Left renal cortex interstitium (tissue), 4 donors: ENCODE results near the gene SLC30A3. TPM values are rescaled to one million over a fixed set of nuclear protein-coding genes. Genes with fewer than 3 reads are reported as not detected.
A peak's percentile ranks its signal among the peaks of the same experiment; 100 is the strongest.
"Not testable (repeated sequence)": the region's sequence is repeated elsewhere in the genome, so short reads cannot be mapped to it uniquely, and the experiment has no call there.

Source experiments
- DNase-seq, 4 donors: peaks; one replicate each; pipeline ENCODE4 v3.0.0-alpha.2; 2013; ENCODE audit warnings: low read depth in 4 of 4, low spot score in 2 of 4, missing footprints in 1 of 4
- polyA plus RNA-seq, 4 donors: library from polyadenylated mRNA; unstranded; fragments of 120-200 nt; gene quantifications; one replicate each; pipeline ENCODE4 v1.2.1, GENCODE V29; 2013; ENCODE audit not compliant: insufficient read length in 4 of 4

The SLC30A3 gene, protein sequence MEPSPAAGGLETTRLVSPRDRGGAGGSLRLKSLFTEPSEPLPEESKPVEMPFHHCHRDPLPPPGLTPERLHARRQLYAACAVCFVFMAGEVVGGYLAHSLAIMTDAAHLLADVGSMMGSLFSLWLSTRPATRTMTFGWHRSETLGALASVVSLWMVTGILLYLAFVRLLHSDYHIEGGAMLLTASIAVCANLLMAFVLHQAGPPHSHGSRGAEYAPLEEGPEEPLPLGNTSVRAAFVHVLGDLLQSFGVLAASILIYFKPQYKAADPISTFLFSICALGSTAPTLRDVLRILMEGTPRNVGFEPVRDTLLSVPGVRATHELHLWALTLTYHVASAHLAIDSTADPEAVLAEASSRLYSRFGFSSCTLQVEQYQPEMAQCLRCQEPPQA
- 10 to 100 TPM in 1 of 4 donors, 1 to 10 TPM in 3; 5.3 to 11.2 (median 7.0) TPM for polyA plus RNA-seq

- DNase-seq, result no peak
Observed at GRCh38 chr2:27262379-27263286, at the start of gene SLC30A3. Gene SLC30A3 (minus strand): TSS chr2:27263047. CDS start chr2:27262906, 141 bp downstream.

DNA sequence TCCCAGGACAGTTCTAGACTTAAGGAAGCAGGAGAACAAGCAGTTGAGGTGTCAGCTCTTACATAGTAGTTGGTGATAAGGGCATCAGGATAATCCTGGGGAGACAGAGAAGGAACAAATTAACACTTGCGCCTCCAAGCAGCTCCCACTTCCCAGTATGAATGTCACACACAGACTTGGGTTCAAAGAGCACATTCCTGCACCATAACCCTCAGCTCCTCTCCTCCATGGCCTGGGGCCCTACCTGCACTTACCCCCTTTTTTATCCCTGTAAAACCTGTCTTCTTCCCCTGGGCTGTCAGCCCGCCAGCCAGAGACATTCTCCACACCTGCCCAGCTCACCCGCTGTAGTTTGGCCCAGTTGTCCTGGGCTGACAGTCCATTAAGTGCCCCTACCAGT, 49.3 kb upstream of the SLC30A3 start:
- no peak for DNase-seq

DNA sequence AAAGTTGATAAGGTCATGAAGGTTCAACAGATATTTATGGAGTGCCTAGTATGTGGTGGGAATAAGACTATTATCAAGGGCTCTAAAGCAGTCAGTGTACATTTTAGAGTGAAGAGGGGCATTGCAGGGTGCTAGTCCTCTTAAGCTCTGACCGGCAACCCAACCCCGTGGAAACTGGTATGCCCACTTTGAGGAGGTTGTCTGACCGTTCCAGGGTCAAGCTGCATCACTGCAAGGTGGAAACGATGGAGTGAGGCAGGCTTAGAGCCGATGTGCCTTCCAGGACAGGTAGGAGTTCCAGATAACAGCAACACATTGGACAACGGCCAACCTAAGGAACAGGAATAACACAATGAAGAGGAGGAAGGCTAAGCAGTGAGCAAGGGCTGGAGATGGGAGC, 46.8 kb upstream of the SLC30A3 start:
- no peak for DNase-seq

- peak in 2 of 4 donors; percentile 58 to 69 for DNase-seq
Observed at GRCh38 chr2:27308359-27308881, 45.6 kb upstream of the SLC30A3 start, which contains the start of gene UCN. Gene UCN (minus strand): TSS chr2:27308445. CDS start chr2:27307895, 550 bp downstream.

GRCh38 chr2:27307545-27308358, 44.9 kb upstream of the SLC30A3 start:
- DNase-seq, result no peak

- no peak for DNase-seq
Observed at GRCh38 chr2:27307287-27307544, 44.4 kb upstream of the SLC30A3 start.

- DNase-seq, result no peak
Observed at GRCh38 chr2:27306573-27307286, 43.9 kb upstream of the SLC30A3 start.

GRCh38 chr2:27306136-27306535, 43.3 kb upstream of the SLC30A3 start:
- no peak for DNase-seq

DNA sequence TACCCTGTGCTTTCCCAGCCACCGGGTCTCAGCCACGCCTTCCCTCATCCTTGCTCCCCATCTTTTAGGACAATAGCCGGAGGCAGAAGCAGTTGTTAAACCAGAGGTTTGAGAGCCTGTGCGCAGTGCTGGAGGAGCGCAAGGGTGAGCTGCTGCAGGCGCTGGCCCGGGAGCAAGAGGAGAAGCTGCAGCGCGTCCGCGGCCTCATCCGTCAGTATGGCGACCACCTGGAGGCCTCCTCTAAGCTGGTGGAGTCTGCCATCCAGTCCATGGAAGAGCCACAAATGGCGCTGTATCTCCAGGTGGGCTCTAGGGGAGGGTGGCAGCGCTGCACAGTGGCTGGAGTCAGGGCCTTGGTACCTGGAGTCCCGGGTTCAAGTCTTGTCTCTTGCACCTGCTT, 42.7 kb upstream of the SLC30A3 start:
- no peak for DNase-seq

- DNase-seq, result no peak
Observed at GRCh38 chr2:27304488-27305240, 41.8 kb upstream of the SLC30A3 start.

DNA sequence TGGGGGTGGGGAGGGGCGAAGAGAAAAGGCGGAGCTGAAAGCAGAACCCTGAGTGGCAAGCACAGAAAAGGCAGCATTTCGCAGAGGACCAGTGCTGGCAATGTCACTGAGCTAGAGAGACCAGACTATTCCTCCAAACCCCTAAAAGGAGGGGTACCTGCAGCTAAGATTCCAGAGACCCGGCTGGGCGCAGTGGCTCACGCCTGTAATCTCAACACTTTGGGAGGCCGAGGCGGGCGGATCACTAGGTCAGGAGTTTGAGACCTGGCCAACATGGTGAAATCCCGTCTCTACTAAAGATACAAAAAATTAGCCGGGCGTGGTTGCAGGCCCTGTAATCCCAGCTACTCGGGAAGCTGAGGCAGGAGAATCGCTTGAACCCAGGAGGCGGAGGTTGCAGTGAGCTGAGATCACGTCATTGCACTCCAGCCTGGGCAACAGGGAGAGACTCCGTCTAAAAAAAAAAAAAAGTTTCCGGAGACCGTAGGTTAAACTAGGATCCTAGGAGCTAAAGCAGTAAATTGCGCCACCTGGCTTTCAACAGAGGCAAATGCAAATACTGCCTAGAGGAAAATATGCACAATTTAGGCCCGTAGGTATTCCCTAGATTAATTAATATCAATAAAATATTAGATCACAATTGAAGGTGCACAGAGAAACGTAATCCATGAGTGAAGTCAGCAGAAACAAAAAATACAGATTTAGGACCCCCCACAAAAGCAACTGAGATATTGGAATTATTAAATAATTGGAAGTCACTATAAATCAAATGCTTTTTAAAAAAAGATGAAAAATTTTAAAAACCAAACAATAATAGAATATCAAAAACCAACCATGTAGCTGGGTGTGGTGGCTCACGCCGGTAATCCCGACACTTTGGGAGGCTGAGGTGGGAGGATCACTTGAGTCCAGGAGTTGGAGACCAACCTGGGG, 40.5 kb upstream of the SLC30A3 start:
- DNase-seq, result no peak

GRCh38 chr2:27300606-27301005, 37.8 kb upstream of the SLC30A3 start:
- not testable (repeated sequence) for DNase-seq

- DNase-seq, result no peak
Observed at GRCh38 chr2:27298391-27299080, 35.7 kb upstream of the SLC30A3 start.

- DNase-seq, result no peak
Observed at GRCh38 chr2:27297195-27297594, 34.3 kb upstream of the SLC30A3 start.

- DNase-seq, result no peak
Observed at GRCh38 chr2:27296481-27296880, 33.6 kb upstream of the SLC30A3 start.

DNA sequence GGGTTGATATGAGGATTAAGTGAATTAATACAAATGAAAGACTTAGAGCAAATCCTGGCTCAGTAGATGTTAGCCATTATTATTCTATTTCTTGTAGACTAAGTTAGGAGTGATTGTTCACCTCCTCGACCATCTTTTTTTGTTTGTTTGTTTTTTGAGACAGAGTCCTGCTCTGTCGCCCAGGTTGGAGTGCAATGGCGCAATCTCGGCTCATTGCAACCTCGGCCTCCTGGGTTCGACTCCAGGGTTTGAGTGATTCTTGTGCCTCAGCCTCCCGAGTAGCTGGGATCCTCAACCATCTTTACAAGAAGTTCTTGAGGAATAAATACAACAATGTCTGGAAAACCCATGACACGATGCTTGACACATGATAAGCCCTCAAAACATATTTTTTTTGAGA, 32.1 kb upstream of the SLC30A3 start:
- no peak for DNase-seq

GRCh38 chr2:27291865-27292264, 29.0 kb upstream of the SLC30A3 start:
- DNase-seq, result no peak

DNA sequence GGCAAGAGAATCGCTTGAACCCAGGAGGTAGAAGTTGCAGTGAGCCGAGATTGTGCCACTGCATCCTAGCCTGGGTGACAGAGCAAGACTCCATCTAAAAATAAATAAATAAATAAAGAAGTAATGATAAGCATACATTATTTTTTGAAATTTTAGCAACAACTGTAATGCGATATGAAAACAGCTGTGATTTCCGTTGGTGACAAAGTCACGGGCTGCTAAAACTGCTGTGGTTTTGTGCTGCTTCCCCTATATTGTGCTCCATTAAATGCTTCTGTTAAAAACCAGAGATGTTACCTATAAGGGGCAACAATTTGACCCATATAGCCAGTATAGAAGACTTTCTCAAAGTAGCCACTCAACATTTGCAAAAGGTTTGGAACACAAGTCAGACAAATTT, 27.7 kb upstream of the SLC30A3 start:
- DNase-seq, result no peak
